Sciatic nerve (tissue), 2 donors: ENCODE measurements around the gene CENPVL2. TPM values are rescaled to one million over a fixed set of nuclear protein-coding genes. Genes with fewer than 3 reads are reported as not detected.
"Not testable (repeated sequence)": the region's sequence is repeated elsewhere in the genome, so short reads cannot be mapped to it uniquely, and the experiment has no call there.

Experiments
- ATAC-seq: fragments of 200-7000 bp; cut with Tn5 transposase; one replicate; pipeline ENCODE4 v1.9.1; 2020; ENCODE audit warnings: mild to moderate bottlenecking, moderate library complexity
- DNase-seq: peaks from one replicate; pipeline ENCODE4 v3.0.0-alpha.2; 2020; ENCODE audit warnings: low spot score
- intact Hi-C: fragments of 100-400 bp; cut with DNase I; formaldehyde crosslinking; loops from one replicate; pipeline ENCODE4 v1.14.2; 2022
- total RNA-seq: library from RNA; stranded (reverse); fragmentation: NEBNext Ultra II Directional; extraction: Animal tissue kit (Norgen Biotek cat#: 25700); gene quantifications from one replicate; pipeline ENCODE4 v1.2.1, GENCODE V29; 2021
- donor health status: DM: no; HTN: no; CAD: no.
- donor health status: DM: no; HTN: no; CAD: no.

Gene CENPVL2
- total RNA-seq = not detected

GRCh38 chrX:51682720-51683062, at the start of gene CENPVL2:
CENPVL2 (minus strand) TSS chrX:51682831; CDS start chrX:51682831, 0 bp downstream.
- DNase-seq, ATAC-seq, intact Hi-C loops: not testable (repeated sequence)

GRCh38 chrX:51728202-51728601, 45.6 kb upstream of the CENPVL2 start:
- intact Hi-C loops = no loop called here
- no peak for ATAC-seq
- DNase-seq = no peak

- DNase-seq, intact Hi-C loops, ATAC-seq: not testable (repeated sequence)
Observed at GRCh38 chrX:51712943-51713647, 30.5 kb upstream of the CENPVL2 start.

- intact Hi-C loops, ATAC-seq, DNase-seq: not testable (repeated sequence)
Observed at GRCh38 chrX:51710277-51711164, 27.9 kb upstream of the CENPVL2 start, which contains the start of gene CENPVL1. CENPVL1 (plus strand) TSS chrX:51710512; CDS start chrX:51710512, 0 bp downstream.

GRCh38 chrX:51697397-51697796, 14.8 kb upstream of the CENPVL2 start:
- ATAC-seq (no peak), DNase-seq (peak; percentile 4)
- intact Hi-C loops = no loop called here

GRCh38 chrX:51694254-51694653, 11.6 kb upstream of the CENPVL2 start:
- DNase-seq (peak; percentile 9), ATAC-seq (no peak)
- intact Hi-C loops = no loop called here

GRCh38 chrX:51681808-51682719, 567 bp downstream of the CENPVL2 start:
- DNase-seq, ATAC-seq, intact Hi-C loops: not testable (repeated sequence)

GRCh38 chrX:51679689-51680433, 2.8 kb downstream of the CENPVL2 start:
- ATAC-seq, DNase-seq, intact Hi-C loops: not testable (repeated sequence)

- no peak for DNase-seq
- ATAC-seq = no peak
- intact Hi-C loops = no loop called here
Observed at GRCh38 chrX:51665981-51666380, 16.6 kb downstream of the CENPVL2 start.

GRCh38 chrX:51643377-51643776, 39.3 kb downstream of the CENPVL2 start:
- DNase-seq (no peak), ATAC-seq (no peak)
- intact Hi-C loops = no loop called here

- DNase-seq = no peak
- intact Hi-C loops = no loop called here
- no peak for ATAC-seq
Observed at GRCh38 chrX:51641421-51642021, 41.1 kb downstream of the CENPVL2 start.

- intact Hi-C loops, ATAC-seq, DNase-seq: not testable (repeated sequence)
Observed at GRCh38 chrX:51636511-51636910, 46.1 kb downstream of the CENPVL2 start.

Other genes starting within 250 kb of the CENPVL2 start
- gene NUDT11, start 186.2 kb downstream of the CENPVL2 start, total RNA-seq = 1.9 TPM
- gene CENPVL3, start 63.9 kb downstream of the CENPVL2 start, total RNA-seq = not detected
- gene CENPVL1, start 27.7 kb upstream of the CENPVL2 start, total RNA-seq = not detected
- 12.2 TPM for gene GSPT2, start 60.6 kb upstream of the CENPVL2 start, total RNA-seq
- 75.8 TPM for gene MAGED1, start 210.8 kb upstream of the CENPVL2 start, total RNA-seq